ENCODE data around the gene ARPP21.
"Not testable (repeated sequence)": the region's sequence is repeated elsewhere in the genome, so short reads cannot be mapped to it uniquely, and the experiment has no call there.

The ARPP21 gene

GRCh38 chr3:35639254-35640186, at the start of gene ARPP21:
TSS of gene ARPP21 (plus strand) at chr3:35639525. CDS start at chr3:35681752, 42,227 bp downstream.
- no peak for DNase-seq

- no peak for DNase-seq
These were observed 46.6 kb upstream of the ARPP21 start for GRCh38 chr3:35592589-35593295.

GRCh38 chr3:35594739-35595138, 44.6 kb upstream of the ARPP21 start:
- DNase-seq, result no peak

GRCh38 chr3:35596335-35596995, 42.9 kb upstream of the ARPP21 start:
- no peak for DNase-seq

- no peak for DNase-seq
These were observed 41.8 kb upstream of the ARPP21 start for GRCh38 chr3:35597490-35597889.

- no peak for DNase-seq
These were observed 40.5 kb upstream of the ARPP21 start for GRCh38 chr3:35598804-35599203.

- no peak for DNase-seq
These were observed 37.4 kb upstream of the ARPP21 start for GRCh38 chr3:35601959-35602358.

GRCh38 chr3:35602395-35602936, 36.9 kb upstream of the ARPP21 start:
- no peak for DNase-seq

- DNase-seq, result no peak
These were observed 23.0 kb upstream of the ARPP21 start for GRCh38 chr3:35616346-35616745.

GRCh38 chr3:35617370-35617769, 22.0 kb upstream of the ARPP21 start:
- no peak for DNase-seq

GRCh38 chr3:35620238-35620637, 19.1 kb upstream of the ARPP21 start:
- not testable (repeated sequence) for DNase-seq

- no peak for DNase-seq
These were observed 14.6 kb upstream of the ARPP21 start for GRCh38 chr3:35624698-35625097.

- DNase-seq, result no peak
These were observed 5.8 kb upstream of the ARPP21 start for GRCh38 chr3:35633332-35634124.

GRCh38 chr3:35635407-35635806, 3.9 kb upstream of the ARPP21 start:
- no peak for DNase-seq

GRCh38 chr3:35635926-35636683, 3.2 kb upstream of the ARPP21 start:
- DNase-seq, result no peak

- DNase-seq, result no peak
These were observed 910 bp upstream of the ARPP21 start for GRCh38 chr3:35638251-35638979.

GRCh38 chr3:35638980-35639253, 408 bp upstream of the ARPP21 start:
- no peak for DNase-seq

- no peak for DNase-seq
These were observed 1.2 kb downstream of the ARPP21 start for GRCh38 chr3:35640190-35641165.

- DNase-seq, result no peak
These were observed 2.0 kb downstream of the ARPP21 start for GRCh38 chr3:35641331-35641730.

All from CD4-positive, alpha-beta T cell treated with Interleukin-21 for 1 hour (primary cell).